SKM-1 treated with dmso at 0.1 percent for 144 hours (cell line): Measurements from ENCODE around the gene SNRPA.
A peak's percentile ranks its signal among the peaks of the same experiment; 100 is the strongest.
"Not testable (repeated sequence)": the region's sequence is repeated elsewhere in the genome, so short reads cannot be mapped to it uniquely, and the experiment has no call there.

Experiments
- DNase-seq: peaks from one replicate; lab custom pipeline; 2025; ENCODE audit not compliant: unreplicated experiment; lab: John Stamatoyannopoulos, UW

Gene SNRPA

GRCh38 chr19:40776364-40776763, 25.4 kb downstream of the SNRPA start:
- no peak for DNase-seq

- DNase-seq = peak; percentile 93
Measured at GRCh38 chr19:40776932-40777644, 26.1 kb downstream of the SNRPA start.

DNA sequence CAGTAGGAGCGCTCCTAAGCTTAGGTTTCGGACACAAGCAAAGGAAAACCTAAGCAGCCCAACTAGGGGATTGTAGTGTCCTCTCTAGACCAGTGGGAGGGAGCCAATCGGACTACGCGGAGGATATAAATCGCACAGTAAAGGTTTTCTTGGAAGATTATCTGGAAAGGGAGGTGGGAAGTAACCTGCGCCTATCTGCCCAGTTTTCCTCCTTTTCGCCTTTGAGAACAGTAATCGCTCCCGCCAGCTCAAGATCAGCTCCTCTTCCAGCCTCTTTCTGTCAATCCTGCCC, 26.6 kb downstream of the SNRPA start:
- DNase-seq = no peak

DNA sequence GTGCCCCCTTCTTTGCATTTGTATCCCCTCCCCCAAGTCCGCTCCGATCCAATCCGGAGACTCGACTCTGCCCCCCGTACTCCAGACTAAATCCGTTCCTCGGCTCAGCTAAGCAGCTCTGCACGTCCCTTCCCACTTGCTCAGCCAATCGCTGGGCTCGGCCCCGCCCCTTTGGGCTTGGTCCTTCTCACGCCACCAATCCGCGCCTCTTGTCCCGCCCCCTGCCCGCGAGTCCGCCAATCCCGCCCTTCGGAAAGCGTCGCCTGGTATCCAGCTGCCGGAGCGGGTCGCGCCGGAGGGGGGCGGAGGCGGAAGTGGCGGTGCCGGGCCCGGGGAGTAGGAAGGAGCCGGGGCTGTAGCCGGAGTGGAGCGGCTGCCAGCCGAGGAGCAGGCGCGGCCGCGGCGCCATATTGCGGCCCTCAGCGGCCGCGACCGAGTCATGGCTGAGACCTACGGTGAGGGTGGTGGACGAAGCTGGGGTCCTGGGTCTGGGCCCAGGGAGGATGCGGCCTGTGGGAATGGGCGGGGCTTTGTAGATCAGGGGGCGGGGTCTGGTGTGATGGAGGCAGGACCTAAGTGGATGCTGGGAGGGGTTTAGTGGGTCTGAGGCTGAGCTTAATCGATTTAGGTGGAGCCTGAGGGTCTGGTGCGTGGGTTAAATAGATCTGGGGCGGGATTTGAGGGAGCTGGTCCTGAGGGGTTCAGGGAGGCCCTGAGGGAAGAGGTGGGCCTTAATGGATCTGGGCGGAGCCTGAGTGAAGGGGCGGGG, 27.1 kb downstream of the SNRPA start, which contains the start of gene RAB4B:
Gene RAB4B, plus strand, starts transcription at position 311 of the 769 bp plus-strand sequence. Its CDS starts 129 bp downstream, at position 440.
- peak; percentile 99 for DNase-seq

DNA sequence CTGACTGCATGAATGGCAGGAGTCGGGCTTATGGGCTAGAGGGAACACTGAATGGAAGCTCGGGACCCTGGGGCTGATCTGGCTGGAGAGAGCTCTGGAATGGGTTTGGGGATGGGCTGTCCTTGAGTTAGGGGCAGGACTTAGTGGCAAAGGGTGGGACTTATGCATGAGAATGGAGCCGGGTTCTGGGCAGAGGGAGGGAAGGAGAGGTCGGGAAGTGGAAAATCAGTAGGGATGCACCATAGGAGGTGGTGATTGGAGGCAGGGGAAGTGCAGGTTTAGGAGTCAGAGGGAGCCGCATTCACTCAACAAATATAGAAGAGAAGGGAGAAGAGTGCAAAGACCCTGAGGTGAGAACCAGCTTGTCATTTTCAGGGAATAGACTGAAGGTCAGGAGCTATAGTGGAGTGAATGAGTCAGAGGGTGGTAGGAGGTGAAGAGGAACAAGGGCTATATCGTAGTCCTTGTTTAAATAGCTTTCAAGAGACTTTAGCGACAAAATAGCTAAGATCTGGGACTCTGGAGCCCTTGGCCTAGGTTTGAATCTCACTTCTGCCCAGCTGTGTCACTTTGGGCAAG, 27.8 kb downstream of the SNRPA start:
- DNase-seq = no peak

- no peak for DNase-seq
Measured at GRCh38 chr19:40780582-40780981, 29.6 kb downstream of the SNRPA start.

- DNase-seq = no peak
Measured at GRCh38 chr19:40781140-40781539, 30.1 kb downstream of the SNRPA start.

GRCh38 chr19:40783711-40784110, 32.7 kb downstream of the SNRPA start:
- DNase-seq = no peak

DNA sequence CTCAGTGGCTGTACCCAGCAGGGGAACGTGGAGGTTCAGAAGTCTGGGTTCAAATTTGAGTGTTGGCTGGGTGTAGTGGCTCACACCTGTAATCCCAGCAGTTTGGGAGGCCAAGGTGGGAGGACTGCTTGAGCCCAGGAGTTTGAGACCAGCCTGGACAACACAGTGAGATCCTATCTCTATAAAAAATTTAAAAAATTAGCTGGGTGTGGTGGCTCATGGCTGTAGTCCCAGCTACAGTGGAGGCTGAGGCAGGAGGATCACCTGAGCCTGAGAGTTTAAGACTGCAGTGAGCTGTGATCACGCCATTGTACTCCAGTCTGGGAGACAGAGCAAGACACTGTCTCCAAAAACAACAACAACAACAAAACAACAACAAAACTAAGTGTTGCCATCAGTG, 33.1 kb downstream of the SNRPA start:
- DNase-seq = not testable (repeated sequence)

GRCh38 chr19:40785526-40785925, 34.5 kb downstream of the SNRPA start:
- DNase-seq = no peak

DNA sequence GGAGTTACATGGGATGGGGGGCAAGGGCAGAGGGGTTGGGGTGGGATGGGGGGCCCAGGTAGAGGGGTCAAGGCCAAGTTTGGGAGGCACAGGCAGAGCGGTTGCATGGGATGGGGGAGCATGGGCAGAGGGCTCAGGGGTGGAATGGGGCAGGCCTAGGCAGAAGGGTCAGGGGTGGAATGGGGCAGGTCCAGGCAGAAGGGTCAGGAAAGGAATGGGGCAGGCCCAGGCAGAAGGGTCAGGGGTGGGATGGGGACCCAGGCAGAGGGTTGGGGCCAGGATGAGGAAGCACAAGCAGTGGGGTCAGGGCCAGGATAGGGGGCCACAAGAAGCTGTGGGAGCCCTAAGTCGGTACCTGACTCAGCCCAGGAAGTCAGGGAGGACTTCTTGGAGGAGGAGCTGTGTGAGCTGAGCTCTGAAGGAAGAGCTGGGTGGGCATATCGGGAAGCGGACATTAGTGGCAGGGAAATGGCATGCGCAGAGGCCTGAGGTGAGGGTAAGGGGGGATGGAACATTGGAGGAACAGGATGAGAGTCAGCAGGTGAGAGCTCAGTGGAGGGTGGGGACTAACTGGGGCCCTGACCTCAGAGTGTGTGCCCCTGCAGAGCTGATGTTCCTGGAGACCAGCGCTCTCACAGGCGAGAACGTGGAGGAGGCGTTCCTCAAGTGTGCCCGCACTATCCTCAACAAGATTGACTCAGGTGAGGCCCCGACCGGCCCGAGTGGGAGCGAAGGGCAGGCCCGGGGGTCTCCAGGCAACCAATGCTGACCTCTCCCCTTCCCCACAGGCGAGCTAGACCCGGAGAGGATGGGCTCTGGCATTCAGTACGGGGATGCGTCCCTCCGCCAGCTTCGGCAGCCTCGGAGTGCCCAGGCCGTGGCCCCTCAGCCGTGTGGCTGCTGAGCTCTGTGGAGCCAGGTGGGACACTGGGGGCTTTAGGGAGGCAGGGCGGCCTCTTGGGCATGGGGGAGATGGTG, 35.3 kb downstream of the SNRPA start:
- no peak for DNase-seq

- no peak for DNase-seq
Measured at GRCh38 chr19:40791349-40791748, 40.3 kb downstream of the SNRPA start.

GRCh38 chr19:40791996-40792395, 41.0 kb downstream of the SNRPA start:
- DNase-seq = no peak

GRCh38 chr19:40797166-40797962, 46.4 kb downstream of the SNRPA start:
- no peak for DNase-seq

DNA sequence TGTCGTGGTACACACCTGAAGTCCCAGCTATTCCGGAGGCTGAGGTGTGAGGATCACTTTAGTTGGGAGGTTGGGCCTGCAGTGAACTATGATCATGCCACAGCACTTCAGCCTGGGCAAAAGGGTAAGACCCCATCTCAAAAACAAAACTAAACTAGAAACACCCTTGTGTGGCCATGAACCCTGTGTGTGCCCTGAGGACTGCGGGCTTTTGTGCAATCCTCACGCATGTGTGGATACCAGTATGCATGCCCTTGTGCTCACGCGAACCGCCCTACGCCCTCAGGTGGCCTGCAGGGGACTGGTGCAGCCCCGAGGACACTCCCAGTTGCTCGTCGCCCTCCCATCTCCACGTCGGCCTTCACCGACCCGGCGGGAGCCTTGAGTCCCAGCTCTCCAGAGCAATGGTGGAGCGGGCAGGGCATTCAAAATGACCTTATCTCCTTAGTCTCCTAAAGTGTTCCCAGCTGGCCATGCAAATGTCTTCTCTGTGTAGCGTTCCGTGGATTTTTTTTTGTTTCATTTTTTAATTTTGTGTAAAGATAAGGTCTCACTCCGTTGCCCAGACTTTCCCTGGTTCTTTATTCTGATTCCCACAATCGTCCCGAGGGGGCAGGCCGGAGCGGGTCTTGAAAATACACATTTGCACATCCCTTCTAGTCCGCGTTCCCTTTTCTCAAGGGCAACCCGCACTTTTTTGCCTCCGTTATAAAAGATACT, 47.1 kb downstream of the SNRPA start:
- peak; percentile 84 for DNase-seq

DNA sequence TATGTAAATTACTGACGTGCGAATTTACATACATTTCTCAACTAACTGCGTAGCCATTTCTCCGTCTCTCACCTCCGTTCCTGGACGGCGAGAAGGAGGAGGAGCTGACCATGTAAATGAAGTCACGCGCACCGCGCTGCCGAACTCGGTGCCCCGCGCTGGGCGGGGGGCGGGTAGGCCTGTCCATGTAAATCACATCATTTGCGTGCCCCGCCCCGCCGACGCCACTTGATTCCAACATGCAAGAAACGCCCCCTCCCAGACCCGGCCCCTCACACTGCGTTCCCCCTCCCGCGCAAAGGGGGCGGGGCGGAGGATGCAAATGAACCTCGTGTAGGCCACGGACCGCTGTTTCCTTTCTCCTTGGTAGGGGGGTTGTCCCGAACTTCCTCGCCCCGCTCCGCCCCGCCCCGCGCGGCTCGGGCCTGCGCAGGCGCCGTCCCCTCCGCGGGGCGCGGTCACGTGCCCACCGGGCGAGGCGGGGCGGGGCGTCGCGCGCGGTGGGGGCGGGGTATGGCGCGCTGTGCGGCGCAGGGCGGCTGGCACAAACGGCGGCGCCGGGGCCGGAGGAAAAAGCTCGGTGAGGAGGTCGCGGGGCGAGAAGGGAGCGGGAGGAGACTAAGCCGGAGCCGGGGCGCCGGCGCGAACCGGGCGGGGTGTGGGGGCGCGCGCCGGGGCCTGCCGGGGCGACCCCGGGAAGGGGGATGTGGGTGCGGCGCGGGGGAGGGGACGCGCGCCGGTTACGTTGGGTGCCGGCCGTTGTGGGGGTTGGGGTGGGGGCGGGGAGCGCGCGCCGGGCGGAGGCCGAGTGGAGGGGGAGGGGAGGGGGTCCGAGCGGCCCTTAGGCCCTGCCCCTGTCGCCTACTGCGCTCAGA, 47.9 kb downstream of the SNRPA start, which contains the start of gene EGLN2:
Gene EGLN2, plus strand, starts transcription at position 509 of the 875 bp plus-strand sequence. CDS start 1,382 bp downstream, outside the sequence.
- peak; percentile 97 for DNase-seq

DNA sequence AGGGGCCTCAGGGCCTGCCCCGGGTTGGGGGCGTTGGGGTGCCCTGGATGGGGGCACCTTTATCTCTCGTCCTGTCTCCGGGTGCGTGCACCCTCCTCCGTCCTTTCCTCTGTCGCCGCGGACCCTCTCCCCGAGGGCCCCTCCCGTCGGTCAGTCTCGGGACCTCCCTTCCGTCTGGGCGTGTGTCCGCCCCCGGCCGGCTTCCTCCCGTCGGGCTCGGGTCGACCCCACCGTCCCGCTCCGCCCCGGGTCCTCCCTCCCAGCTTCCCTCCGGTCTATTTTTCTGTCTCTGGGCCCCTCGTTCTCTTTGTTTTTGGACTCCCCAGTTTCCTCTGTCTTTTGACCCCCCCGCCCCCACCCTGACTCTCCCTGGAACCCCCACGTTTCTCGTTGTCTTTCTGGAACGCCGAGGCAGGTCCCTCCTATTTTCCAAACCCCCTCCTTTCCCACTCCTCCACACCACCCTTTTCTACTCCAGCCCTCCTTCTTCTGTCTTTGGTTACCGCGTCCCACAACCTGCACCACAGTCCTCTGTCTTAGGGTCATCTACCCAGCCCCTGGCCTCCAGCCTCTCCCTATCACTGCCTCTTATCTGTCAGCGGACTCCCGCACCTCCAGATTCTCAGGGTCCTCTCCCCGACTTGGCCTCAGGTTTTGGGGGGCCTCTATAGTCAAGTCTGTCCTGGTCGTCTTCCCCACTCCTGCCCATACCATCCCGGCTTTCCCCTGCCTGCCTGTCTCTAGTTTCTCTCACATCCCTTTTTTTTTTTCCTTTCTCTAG, 48.7 kb downstream of the SNRPA start:
- DNase-seq = no peak
